Stimulated activated CD4-positive, alpha-beta T cell treated with anti-CD3 and anti-CD28 coated beads, Interleukin-12 subunit alpha, Interleukin-12 subunit beta, amount 100 ng/mL, for 48 hours (primary cell): ENCODE data around the gene MOB3A.

Experiments
- DNase-seq, 3 donors: peaks; one replicate each; pipeline ENCODE4 v3.0.0-alpha.2; 2020; ENCODE audit warnings: low read depth in 2 of 3, low spot score in 1 of 3

Gene MOB3A

DNA sequence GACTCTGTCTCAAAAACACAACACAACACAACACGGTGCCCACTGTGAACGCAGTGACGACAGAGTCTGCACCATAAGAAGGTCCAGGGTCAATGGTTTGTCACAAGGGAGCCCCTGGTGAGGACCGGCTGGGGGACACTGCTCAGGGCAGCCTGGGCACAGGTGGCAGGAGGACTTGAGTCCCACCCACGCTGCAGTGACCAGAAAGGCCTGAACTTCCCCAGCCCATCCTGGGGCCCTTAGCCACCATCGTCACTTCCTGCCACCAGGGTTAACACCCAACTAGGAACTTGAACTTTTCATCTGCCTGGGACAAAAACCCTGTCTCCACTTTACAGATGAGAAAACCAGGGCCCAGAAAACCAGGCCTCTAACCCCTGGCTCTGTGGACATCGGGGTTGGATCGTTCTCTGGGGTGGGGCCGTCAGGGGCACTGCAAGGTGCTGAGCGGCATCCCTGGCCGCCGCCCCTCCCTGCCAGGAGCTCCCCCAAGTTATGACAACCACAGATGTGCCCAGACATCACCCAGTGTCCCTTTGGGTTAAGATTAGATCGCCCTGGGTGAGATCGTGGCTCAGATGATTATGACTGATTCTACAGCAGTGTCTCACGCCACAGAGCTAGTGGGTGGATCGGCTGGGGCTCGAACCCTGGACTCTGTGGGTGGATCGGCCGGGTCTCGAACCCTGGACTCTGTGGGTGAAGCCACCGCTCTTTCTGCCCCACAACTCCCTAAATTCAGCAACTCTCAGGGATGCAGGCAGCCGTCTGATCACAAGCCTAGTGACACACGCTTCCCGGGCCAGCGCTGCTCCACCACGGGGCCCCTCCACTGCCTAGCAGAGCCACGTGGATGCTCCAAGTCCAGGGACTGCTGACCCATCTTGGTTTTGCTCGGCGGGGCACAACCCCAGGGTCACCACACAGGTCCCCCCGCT lies 14.0 kb downstream of the MOB3A start:
- no peak for DNase-seq

DNA sequence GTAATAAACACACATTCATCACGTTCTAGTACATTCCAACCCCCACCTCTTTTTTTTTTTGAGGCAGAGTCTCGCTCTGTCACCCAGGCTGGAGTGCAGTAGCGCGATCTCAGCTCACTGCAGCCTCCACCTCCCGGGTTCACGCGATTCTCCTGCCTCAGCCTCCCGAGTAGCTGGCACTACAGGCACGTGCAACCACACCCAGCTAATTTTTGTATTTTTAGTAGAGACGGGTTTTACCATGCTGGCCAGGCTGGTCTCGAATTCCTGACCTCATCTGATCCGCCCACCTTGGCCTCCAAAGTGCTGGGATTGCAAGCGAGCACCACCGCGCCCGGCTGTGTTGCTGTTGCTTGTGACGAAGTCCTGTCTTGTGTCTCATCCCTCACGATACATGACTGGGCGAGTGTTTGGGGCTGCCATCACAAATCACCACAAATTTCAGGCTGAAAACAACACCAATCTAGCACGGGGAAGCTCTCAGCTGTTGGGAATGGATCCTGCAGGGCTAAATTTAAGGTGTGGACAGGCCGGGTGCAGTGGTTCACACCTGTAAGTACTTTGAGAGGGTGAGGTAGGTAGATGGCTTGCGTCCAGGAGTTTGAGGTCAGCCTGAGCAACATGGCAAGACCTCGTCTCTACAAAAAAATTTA lies 15.7 kb downstream of the MOB3A start:
- no peak for DNase-seq

DNA sequence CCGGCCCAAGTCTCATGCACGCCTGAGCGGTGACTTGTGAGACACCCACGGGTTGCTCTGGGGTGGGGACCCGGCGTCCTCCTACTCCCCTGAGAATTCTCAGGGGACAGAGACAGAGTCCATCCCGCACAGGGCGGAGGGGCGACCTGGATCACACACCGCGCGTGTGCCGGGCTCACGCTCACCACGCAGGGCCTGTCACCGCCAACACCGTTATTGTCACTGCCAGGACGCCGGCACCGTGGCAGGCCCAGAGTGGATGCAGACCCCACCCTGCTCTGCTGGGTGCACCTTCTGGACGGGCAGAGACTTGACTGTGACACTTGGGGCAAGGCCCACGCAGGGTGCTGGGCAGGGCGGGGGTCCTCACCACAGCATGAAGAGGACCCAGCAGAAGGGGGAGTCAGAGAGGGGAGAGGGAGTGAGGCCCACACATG lies 16.2 kb downstream of the MOB3A start:
- no peak for DNase-seq

DNA sequence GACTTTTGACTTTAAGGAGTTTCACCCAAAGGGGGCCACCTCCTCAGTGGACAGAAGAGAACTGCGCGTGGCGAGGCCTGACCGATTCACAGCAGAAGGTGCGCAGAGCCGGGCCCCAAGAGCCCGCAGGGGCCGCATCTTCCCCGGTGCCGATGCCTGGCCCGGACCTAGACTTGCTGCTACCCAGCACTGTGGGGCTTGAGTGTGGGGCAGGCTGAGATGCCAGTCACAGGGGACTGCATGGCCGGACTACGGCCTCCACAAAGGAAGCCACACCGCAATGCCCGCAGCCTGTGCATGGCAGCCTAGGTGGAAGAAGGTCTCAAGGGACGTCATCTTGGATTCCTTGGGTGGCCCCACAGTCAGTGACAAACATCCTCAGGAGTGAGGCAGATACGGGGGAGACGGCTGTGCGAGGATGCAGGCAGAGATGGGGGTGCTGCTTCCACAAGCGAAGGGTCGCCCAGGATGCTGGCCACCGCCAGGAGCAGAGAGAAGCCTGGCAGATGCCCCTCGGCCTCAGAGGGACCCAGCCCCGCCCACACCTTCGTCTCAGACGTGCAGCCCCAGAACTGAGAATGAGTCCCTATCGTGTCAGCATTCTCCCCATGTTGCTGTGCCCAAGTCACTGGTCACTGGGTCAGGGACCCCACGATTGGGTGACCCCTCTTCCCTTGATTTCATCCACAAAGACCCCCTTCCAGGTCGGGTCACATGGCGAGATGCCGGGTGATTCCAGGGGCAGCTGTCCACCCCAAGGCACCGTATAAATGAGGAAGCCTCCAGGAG lies 16.9 kb downstream of the MOB3A start:
- DNase-seq: no peak

DNA sequence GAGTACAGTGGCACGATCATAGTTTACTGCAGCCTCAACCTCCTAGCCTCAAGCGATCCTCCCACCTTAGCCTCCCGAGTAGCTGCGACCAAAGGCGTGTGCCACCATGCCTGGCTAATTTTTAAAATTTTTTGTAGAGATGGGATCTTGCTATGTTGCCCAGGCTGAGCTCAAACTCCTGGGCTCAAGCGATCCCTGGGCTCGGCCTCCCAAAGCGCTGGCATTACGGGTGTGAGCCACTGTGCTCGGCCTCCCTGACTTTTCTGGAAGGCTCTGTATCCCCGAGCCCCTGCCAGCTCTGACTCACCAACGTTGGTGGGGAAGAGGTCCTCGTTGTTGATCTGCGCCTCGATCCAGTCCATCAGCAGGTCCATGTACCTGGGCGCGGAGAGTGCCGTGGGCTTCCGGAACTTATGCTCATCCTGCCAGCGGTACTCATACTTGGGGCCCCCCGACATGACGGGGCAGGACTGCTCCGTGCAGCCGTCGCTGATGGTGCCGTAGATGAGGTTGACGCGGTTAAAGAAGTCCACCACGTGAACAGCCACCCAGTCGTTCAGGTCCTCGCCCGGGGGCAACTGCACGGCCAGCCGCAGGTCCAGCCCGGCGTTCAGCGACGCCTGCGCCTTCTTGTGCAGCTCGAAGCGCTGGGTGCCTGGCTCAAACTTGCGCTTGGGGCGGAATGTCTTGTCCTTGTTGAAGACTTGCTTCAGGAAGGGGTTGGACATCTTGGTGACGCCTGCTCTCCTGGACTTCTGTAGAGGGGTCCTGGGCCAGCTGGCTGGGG lies 18.1 kb downstream of the MOB3A start:
- DNase-seq: no peak

DNA sequence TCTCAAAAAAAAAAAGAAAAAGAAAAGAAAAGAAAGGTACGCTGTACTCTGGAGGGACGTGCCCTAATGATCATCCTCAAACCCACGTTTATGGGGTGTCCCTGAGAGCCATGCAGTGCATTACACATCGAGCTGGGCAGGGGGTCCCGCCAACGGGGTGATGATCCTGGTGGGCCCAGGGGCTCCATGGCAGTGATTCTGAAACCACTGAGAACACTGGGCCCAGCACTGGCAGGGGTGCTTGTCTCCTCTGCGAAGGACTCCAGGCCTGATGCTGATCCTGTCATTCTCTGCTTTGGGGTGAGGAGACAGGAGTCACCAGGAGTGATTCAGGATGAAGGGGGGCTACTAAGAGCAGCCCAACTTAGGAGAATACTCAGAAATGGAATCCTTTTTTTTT lies 18.7 kb downstream of the MOB3A start:
- DNase-seq: no peak

DNA sequence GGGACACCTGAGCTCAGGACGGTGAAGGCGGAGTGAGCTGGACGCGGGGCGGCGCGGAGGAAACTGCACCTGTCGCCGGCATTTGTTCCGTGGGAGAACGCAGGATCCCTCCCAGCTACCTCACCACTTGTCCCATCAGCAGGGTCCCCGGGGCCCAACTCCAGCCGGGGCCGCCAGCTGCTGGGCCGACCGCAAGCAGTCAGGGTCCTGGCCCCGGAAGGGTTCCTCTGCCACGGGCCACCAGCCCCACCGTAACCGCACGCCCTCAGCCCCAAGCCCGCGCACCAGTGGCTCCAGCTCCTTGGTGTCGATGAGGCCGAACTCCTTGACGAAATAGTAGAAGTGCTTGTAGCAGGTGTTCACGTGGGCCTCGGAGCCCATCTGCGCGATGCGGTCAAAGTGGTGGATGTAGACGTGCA lies 19.6 kb downstream of the MOB3A start:
- DNase-seq: no peak

DNA sequence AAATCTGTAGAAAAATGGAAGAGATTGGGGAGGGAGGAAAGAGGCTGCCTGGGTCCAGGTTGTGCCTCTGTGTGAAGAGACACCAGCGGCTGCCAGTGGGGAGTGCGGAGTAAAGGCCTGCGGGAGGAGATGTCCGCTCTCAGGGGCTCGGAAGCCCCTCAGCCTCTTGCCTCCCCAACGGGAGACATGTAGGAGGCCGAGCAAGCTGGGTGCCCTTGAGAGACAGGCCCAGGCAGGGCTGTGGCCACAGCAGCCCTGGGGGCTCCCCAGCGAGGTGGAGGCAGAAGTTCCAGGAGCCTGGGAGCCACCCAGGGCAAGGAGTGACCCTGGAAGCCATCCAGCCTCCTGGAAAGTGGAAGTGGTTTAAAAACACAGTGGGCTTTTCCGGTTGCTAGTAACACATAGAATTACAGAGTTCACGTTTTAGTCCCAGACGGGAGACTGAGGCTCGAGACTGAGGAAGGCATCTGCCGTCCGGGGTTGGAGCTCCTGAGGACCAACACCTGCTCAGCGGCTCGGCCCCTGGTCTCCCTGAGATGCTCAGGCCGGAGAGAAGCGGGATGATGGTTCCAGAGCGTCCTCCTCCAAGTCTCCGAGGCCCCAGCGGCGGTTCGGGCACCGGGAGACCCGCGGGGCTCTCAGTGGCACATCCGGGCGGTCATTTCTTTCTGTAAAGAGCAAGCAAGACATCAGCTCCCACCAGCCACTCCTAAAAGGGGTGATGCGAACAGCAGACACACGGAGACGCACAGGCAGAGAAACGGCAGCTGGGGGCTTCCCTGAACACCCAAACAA lies 23.2 kb downstream of the MOB3A start:
- DNase-seq: no peak

DNA sequence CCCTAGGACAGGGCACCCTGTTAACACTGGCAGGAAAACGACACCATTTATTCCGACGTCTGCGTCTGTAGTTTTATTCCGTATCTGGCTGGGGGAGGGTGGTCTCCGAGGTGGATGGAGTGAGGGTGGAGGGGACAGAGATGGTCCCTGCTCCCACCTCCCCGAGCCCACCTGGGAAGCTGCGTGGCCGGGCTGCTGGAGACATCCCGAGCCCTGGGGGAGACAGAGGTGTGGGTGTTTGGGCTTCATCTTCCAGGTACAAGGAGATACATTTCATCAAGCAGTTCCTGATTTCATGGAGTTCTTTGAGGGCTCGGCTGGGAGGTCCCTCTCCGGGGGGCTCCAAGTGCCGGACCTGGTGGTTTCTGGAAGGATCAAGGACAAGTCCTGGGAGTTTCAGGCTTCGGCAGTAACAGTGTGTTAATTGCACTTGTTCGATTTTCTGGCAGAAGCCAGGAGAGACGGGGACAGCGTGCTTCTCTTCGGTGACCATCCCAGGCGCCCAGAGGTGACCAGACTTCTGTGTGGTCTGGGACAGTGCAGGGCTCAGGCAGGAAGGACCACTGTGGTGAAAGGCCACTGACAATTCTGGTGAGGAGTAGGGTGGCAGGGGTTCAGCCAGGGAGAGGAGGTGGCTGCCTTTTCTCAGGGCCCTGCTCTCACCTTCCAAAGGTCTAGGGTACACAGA lies 25.0 kb downstream of the MOB3A start:
- no peak for DNase-seq

DNA sequence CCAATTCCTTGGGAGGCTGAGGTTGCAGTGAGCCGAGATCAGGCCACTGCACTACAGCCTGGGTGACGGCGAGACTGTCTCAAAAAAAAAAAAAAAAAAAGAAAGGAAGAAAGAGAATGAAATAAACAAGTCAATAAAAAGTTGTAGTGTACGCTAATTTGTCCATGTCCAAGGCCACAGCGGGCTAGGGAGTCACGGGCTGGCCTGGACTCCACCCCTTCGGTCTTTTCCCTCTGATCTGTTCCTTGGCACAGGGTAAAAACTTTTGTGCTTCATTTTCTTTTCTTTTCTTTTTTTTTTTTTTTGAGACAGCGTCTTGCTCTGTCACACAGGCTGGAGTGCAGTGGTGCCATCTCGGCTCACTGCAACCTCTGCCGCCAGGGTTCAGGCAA lies 25.7 kb downstream of the MOB3A start:
- no peak for DNase-seq

DNA sequence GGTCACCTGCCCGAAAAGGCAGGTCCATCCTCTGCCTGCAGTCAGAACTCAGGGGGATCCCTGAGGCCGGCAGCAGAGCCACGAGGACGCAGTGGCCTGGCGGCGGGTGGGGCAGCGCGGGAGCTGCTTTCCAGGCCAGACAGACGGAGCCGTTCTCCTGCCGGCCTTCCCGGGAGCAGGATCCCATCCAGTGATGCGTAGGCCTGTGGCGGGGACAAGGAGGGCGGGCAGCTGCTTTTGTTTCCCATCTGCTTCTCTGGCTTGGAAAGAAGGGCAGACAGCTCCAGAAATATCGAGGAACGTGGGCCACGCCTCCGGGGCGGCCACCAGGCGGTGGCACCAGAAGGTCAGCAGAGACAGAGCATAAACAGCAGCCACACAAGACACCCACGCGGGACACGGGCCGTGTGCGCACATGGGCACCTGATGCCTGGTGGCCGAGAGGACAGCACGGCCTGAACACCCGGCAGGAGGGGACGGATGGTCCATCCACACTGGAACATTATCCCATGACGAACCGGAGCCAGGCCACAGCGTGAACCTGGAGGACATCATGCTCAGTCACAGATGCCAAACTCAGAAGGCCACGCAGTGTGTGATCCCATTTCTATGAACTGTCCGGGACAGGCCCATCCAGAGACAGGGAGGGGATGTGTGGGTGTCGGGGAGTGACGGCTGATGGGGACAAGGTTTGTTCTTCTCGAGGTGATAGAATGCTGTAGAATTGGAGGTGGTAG lies 31.2 kb downstream of the MOB3A start:
- no peak for DNase-seq

DNA sequence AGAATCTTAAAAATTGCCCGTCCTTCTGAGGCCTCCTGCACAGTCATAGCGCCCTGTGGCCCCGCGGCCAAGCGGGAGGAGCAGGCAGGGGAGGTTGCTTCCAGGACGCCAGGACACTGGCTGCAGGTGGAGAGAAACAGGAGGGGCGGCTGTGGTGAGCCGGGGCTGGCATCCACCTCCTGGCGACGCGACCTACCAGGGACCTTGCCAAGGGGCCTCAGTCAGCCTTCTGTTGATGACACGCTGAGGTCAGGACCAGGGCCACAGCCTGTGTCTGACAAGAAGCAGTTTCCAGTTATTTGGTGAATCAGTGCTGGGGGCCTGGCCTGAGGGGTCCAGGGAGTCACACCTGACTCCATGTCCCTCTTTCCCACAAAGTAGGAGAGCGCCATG lies 31.7 kb downstream of the MOB3A start:
- no peak for DNase-seq

DNA sequence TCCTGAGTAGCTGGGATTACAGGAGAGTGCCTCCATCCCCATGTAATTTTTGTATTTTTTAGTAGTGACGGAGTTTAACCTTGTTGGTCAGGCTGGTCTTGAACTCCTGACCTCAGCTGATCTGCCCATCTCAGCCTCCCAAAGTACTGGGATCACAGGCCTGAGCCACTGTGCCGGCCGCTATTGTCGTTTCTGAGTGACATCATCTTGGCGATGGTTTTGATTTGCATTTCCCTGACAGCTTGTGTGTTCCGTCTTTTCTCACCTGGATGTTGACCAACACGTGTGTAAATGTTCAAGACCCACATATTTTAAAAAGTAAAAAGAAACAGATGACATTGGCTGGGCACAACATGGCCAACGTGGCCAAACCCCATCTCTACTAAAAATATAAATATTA lies 32.3 kb downstream of the MOB3A start:
- no peak for DNase-seq

DNA sequence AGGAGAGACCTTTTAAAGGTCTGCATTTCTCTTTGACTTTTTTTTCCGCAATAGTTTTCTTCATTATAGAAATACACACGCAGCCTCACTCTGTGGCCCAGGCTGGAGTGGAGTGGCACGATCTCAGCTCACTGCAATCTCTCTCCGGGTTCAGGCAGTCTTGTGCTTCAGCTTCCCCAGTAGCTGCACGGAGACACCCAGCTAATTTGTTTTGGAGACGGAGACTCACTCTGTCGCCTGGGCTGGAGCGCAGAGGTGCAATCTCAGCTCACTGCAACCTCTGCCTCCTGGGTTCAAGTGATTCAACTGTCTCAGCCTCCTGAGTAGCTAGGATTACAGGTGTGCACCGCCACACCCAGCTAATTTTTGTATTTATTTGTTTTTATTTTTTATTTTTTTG lies 33.4 kb downstream of the MOB3A start:
- DNase-seq: no peak

DNA sequence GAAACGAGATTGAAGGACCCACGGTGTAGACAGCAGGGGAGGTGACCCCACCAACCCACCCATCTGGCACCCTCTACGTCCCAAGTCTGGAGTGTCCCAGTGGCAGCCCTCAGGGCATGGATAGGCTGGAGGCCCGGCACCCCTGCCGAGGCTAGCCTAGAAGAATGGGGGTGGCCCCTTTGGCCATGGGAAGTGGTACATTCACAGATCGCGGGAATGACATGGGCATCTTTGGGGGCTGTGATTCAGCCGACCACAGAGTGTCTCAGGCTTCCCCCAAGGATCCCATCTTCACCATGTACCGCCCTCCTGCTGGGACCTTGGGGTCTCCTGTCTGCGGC lies 33.8 kb downstream of the MOB3A start:
- DNase-seq: no peak

DNA sequence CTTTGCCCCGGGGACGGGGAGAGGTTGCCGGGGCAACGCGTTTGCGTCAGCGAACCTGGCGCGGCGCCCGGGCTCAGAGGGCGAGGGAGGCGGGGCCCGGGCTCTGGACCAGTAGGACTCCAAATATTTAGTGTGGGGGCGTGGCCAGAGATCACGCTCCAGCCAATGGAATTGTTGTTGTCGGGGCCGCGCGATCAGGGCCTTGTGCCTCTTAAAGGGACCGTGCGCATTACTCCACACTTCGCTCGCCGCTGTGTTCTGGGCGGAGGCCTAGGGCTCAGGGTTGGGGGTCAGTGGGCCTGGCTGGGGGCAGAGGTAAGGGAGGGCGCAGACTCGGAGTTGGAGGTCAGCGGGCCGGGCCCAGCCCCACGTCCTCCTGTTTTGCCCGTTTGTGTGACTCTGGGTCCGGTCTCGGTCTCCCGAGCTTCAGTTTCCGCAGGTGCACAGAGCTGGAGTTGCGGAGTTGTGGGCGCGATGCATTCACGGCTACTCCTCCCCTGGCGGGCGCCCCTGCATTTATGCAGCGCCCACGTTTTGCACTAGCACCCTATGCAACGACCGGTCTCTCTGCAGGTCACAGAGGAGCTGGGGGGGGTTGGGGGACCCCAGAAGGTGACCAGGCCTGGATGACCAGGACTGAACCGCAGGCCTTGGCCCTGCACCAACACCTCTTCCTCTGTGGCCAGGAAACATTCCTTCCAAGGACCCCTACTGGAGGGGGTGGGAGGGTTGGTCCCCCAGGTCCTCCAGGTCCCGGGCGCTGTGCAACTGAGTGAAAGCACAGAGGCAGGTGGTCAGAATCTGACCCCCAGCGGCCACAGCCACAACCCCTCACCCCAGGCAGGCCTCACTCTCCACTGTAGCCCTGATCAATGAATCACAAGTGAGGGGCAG lies 34.4 kb downstream of the MOB3A start:
- peak; percentile 98 to 99 (median 98) for DNase-seq

DNA sequence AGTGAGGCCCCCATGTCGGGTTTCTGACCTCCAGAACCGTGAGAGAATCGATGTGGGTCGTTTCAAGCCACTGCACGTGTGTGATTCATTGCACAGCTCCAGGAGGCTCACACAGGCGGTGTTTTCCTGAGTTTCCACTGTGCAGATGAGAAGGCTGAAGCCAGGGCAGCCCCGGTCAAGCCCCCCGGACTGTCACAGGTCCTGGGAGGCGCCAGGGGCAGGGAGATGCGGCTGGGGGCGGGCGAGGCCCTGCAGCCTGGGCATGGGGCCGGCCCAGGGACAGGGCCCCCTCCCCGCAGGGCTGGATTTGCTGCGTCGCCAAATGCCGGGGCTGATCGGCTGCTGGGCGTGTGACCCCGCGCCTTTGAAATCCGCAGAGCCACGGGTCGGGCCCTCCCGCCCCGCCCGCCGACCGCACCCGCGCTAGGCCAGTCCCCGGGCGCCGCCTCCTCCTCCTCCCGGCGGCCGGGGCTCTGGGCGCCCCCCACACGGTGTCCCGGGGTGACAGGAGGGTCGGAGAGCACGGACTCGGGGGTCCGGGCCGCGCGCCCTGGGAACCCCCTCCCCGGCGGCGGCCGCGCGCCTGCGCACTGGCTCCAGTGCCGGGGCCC lies 35.1 kb downstream of the MOB3A start:
- no peak for DNase-seq
